ENCODE data around the gene PSD4.

The PSD4 gene

GRCh38 chr2:113223813-113224212, 50.0 kb downstream of the PSD4 start:
- no peak for DNase-seq (ENCODE audit: low read depth)

DNA sequence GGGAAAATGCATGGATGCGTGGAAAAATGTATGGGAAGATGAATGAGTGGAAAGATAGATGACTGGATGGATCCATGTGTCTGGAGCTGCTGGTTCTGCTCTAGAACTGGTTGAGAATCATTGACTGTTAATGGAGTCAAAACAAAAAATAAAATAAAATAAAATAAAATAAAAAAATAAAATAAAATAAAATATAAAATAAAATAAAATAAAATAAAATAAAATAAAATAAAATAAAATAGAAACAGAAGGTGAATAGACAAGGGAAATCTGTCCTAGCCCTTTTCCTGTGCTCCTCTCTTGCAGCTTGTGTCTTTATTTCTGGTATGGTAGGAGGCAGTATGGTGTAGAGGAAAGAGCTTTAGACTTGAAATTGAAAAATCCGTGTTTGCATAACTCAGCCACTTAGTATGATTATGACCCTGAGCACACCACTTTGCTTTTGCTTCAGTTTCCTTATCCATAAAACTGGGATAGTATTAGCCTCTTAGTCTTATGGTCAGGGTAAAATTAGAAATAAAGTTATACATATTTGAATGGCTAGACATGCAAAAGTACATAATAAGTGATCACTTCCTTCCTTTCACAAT, 51.0 kb downstream of the PSD4 start:
- DNase-seq (ENCODE audit: low read depth) = no peak

- no peak for DNase-seq (ENCODE audit: low read depth)
Measured at GRCh38 chr2:113225263-113226259, 51.8 kb downstream of the PSD4 start.

GRCh38 chr2:113226462-113226861, 52.7 kb downstream of the PSD4 start:
- no peak for DNase-seq (ENCODE audit: low read depth)

DNA sequence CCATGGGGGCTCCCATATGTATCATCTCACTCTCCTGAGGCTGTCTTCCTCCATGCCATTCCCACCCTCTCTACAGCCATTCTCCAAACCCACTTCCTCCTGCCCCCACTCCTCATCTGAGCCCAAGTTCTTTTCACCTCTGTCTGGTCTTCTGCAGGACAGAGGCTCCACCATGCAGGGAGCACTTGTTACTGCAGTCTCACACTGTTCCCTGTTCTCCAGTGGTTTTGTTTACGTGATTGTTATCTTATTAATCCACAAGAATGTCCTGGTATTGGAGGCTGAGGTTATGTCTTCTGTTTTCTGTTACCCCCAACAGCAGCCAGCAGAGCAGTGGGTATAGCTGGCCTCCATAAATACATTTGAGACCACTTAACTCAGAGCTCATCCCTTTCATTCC, 53.5 kb downstream of the PSD4 start:
- DNase-seq (ENCODE audit: low read depth) = no peak

DNA sequence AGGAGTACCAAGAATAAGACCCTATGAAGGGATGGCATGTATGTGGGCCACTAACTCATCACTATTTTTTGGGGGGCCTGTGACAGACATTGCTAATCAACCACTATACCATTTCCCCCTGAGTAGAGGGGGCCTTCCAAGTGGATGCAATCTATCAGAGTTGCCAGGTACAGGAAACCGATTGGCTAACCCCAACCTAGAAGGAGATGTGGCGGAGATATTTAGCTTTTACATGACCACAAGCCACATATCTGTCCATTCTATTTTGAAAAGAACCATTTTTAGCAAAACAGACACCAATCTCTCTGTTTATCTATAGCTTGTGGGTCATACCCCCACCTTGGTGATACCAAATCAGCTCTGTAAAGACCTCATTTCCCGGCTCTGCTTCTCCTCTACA, 53.9 kb downstream of the PSD4 start:
- no peak for DNase-seq (ENCODE audit: low read depth)

GRCh38 chr2:113228351-113228750, 54.6 kb downstream of the PSD4 start:
- no peak for DNase-seq (ENCODE audit: low read depth)

DNA sequence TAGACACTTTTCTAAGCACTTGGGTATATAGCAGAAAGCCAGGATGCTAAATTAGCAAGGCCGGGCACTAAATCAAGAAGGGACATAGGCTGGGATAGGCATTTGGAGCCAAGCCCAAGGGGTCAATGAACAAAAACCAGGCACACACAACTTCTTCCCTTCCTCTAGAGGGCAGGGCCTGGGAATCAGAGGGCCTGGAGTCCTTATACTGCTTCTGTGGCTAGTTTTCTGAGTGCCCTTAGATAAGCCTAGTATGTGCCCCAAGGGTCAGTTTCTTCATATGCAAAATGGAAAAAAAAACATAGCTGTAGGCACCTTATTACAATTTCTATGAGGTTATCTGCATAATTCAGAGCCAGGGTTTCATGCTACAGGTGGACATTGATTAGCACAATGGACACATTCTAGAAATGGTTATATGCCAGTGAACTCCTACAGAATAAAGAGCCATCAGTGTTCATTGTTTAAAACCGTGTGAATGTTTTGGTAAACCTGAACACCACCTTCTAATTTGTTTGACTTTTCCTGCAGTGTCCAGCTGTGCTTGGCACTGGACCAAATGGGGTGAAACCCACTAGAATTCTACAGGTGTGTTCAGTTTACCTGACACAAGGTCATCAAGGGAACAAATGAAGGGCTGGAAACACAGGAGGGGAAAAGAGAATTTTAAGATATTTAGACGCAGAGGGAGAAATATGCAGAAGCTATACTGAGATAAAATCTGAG, 55.4 kb downstream of the PSD4 start:
- DNase-seq (ENCODE audit: low read depth) = no peak

- DNase-seq (ENCODE audit: low read depth) = no peak
Measured at GRCh38 chr2:113229795-113230194, 56.0 kb downstream of the PSD4 start.

- no peak for DNase-seq (ENCODE audit: low read depth)
Measured at GRCh38 chr2:113230531-113230930, 56.8 kb downstream of the PSD4 start.

DNA sequence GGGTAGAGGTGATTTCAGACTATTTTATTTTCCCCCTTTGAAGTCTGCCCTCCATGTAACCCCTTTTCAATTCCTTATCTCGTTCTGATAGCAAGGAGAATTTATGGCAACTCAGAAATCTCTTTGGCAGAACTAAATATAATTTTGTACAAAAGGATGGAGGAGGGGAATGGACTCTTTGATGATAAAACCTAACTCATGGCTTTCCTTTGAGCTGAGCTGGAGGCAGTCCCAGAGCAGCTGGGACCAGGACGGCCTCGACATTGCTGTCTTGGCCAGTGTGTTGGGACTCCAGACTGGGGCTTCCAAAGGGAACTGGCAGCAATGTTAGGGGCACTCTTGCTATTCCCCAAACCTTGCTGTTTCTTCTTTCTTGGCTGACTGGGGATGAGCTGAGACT, 57.3 kb downstream of the PSD4 start:
- DNase-seq (ENCODE audit: low read depth) = no peak

GRCh38 chr2:113232123-113232522, 58.4 kb downstream of the PSD4 start:
- DNase-seq (ENCODE audit: low read depth) = no peak

DNA sequence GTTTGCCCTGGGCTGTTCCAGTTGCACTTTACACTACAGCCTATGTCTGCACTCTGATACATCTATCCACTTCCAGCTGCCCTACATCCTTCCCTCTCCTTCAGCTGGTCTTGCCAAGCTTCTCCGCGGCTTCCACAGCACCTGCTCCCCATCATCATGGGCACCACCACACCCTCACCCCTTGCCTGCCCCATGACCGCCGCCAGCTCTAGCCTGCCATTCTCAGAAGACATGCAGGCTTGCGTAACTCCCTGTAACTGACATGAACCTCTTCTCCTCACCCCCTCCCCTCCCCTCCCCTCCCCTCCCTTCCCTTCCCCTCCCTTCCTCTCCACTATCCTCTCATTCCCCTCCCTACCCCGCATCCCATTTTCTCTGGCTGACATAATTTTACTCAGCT, 59.0 kb downstream of the PSD4 start:
- DNase-seq (ENCODE audit: low read depth) = no peak

DNA sequence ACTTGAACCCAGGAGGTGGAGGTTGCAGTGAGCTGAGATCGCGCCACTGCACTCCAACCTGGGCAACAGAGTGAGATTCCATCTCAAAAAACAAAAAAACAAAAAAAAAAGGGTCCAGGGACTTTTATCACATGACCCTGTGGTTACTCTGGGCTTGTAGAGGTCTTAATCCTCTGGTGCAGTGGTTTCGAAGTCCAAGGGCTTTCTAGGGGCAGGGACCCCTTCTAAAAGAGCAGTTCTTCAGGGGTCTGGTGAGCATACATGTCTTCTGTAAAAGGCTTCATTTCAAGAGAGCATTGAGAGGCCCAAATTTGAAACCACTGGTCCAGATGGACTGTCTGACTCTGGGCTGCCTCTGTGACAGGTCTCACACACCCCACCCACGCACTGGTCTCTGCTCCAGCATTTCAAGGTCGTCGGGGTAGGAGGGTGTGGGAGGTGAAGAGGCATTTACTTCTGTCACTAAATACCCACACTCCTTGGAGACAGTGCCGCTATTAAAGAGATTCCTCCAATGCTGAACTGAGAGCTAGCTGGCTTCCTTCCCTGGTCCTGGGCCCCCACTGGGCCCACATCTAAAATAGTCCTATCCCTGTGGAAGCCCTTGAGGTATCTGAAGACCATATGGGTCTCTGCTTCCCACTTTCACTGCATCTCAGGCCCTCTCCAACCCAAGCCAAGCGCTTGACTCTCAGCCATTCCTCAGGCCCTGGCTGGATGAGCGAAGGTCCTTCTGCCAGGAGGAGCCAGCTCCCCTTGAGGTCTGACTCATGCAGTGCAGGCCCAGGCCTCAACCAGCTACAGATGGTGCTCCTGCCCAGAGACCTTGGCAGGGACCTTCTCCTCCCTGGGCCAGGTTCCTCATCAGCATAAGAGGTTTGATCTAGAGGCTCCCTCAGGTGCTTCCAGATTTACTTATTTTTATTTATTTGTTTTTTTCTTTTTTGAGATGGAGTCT, 60.1 kb downstream of the PSD4 start:
- DNase-seq (ENCODE audit: low read depth) = no peak

DNA sequence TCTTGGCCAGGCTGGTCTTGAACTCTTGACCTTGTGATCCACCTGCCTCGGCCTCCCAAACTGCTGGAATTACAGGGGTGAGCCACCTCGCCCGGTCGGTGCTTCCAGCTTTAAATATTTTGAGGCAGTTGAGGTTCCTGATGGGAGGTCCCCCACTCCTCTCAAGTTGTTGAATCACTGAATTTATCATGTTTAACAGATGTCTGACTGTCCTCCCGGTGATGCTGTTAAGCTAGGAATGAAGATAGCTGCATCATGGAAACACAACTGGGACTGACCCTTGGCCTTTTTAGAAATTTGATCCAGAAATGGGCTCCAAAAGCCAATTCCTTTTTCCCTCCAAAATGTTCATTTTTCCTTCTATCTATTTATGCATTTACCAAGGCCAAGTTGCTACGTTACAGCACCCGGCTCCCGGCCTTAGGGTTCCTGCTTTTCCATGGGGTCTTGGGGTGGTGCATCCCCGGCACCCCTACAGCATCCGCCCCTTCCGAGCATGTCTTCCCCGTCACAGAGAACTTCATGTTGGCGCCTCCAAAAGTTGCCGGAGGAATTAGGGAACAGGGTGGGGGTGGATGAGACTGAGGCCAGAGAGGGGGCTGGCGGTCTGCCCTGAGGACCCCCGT, 61.1 kb downstream of the PSD4 start:
- DNase-seq (ENCODE audit: low read depth) = no peak

DNA sequence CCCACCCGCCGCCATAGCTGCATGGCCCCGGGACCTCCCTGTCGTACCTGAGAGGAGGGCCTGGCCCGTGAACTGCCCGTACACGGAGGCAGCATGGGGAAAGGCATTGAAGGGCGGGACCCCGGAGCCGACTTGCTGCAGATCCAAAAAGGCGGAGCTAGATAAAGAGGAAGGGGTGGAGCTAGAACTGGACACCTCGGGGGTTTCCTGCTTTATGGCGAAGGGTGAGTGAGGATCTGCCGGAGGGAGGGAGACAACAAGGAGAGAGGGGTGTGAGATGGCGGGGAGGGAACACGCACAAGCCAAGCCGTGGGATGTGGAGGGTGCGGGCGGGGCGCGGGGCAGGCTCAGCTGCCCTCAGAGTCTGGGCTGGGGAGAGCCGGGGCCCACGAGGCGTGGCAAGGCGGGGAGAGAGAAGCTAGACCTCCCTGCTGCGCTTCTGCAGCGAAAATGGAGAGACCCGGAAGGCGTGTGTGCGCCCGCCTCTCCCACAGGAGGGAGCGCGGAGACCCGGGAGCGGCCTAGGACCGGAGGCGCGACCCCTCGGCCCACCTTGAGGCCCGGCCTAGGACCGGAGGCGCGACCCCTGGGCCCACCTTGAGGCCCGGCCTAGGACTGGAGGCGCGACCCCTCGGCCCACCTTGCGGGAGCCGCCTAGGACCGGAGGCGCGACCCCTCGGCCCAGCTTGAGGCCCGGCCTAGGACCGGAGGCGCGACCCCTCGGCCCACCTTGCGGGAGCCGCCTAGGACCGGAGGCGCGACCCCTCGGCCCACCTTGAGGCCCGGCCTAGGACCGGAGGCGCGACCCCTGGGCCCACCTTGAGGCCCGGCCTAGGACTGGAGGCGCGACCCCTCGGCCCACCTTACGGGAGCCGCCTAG, 61.8 kb downstream of the PSD4 start:
- peak; percentile 60 for DNase-seq (ENCODE audit: low read depth)

DNA sequence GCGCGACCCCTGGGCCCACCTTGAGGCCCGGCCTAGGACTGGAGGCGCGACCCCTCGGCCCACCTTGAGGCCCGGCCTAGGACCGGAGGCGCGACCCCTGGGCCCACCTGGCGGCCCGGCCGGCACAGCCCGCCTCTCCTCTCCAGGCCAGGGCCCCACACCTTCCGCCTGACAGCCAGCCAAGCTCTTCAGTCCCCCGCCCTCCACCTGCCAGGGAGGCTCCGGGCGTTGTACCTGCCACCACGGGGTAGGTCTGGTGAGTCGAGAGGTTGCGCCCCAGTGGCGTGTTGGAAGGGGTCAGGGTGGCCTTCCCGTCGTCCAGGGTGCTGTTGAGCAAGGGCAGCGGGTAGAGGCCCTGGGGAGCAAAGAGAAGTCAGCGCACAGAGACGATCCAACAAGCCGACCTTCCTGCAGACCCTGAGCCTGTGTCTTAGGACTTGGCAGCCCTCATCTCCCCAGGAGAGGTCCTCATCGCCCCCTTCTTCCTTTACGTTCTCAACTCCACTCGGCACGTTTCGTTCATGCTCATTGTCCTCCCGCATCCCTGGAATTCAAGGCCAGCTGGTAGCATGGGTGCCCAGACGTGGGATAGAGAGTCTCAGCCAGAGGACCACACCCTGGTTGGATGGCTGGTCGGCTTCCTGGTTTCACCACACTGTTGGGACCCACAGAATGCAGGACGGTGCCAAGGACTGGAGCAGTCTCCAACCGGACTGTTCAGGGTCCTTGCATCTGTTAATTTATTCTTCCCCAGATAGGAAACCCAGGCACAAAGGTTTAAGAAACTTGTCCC, 62.8 kb downstream of the PSD4 start:
- no peak for DNase-seq (ENCODE audit: low read depth)

GRCh38 chr2:113237604-113238160, 63.9 kb downstream of the PSD4 start:
- no peak for DNase-seq (ENCODE audit: low read depth)
